Activated CD4-positive, alpha-beta T cell treated with anti-CD3 and anti-CD28 coated beads, Interleukin-2, amount 10 ng/mL, durations not matched to agents 7 days and 5 days (primary cell): ENCODE measurements around the gene NDUFAF8. TPM values are rescaled to one million over a fixed set of nuclear protein-coding genes. Genes with fewer than 3 reads are reported as not detected.

Experiments
- CTCF ChIA-PET: fragments of 350-600 bp; sonication (Branson Sonifier 250); formaldehyde crosslinking; loops from one replicate; lab custom pipeline; 2021; ENCODE audit warnings: antibody characterized with exemption; lab: Charles Lee
- POLR2A ChIA-PET: fragments of 350-600 bp; sonication (Branson Sonifier 250); formaldehyde crosslinking; loops from one replicate; lab custom pipeline; 2021; ENCODE audit warnings: antibody characterized with exemption; lab: Charles Lee
- DNase-seq: peaks from one replicate; pipeline ENCODE4 v3.0.0-alpha.2; 2020
- H3K27ac Mint-ChIP-seq: one replicate; pipeline ENCODE4 v1.8.0; 2021; ENCODE audit warnings: mild to moderate bottlenecking, moderate library complexity, mixed read lengths
- H3K27me3 Mint-ChIP-seq: one replicate; pipeline ENCODE4 v1.8.0; 2021; ENCODE audit warnings: mixed read lengths
- H3K36me3 Mint-ChIP-seq: one replicate; pipeline ENCODE4 v1.8.0; 2021; ENCODE audit warnings: low read depth, mixed read lengths
- H3K4me1 Mint-ChIP-seq: one replicate; pipeline ENCODE4 v1.8.0; 2021; ENCODE audit warnings: mixed read lengths
- H3K4me3 Mint-ChIP-seq: one replicate; pipeline ENCODE4 v1.8.0; 2021; ENCODE audit warnings: mild to moderate bottlenecking, moderate library complexity, mixed read lengths
- H3K9me3 Mint-ChIP-seq: one replicate; pipeline ENCODE4 v1.8.0; 2021; ENCODE audit warnings: mixed read lengths
- total RNA-seq, 2 experiments: library from RNA; stranded (reverse); gene quantifications; one replicate each; pipeline ENCODE4 v1.2.3, GENCODE V29; 2021

Gene NDUFAF8
- total RNA-seq, 2 experiments from 2014 or later: 30.7 to 39.0 TPM

GRCh38 chr17:81239714-81240555 lies 817 bp downstream of the NDUFAF8 start:
- POLR2A ChIA-PET: no interaction called here
- DNase-seq: peak; percentile 48
- CTCF ChIA-PET: interaction anchor here (0.7 to 2.3 kb wide), 7 partner anchors 8 to 245 kb away, joined by 3 to 6 read pairs (median 4); partner anchors contain the start of gene CEP131
- H3K9me3 Mint-ChIP-seq: no peaks in the 10 kb centered on the region
- no peaks in the 10 kb centered on the region for H3K27me3 Mint-ChIP-seq
- peaks cover 36% of the 10 kb centered on the region for H3K4me1 Mint-ChIP-seq
- peaks cover 17% of the 10 kb centered on the region for H3K36me3 Mint-ChIP-seq
- peak overlapping the region; percentile 97 for H3K27ac Mint-ChIP-seq
- peak overlapping the region; percentile 97 for H3K4me3 Mint-ChIP-seq

- Mint-ChIP-seq H3K4me3 (peak overlapping the region; percentile 97), H3K27ac (peak overlapping the region; percentile 97), H3K27me3 (no peaks in the 10 kb centered on the region), H3K9me3 (no peaks in the 10 kb centered on the region), H3K4me1 (peaks cover 36% of the 10 kb centered on the region), H3K36me3 (peaks cover 17% of the 10 kb centered on the region)
- ChIA-PET CTCF (interaction anchor here (0.6 to 1.4 kb wide), 3 partner anchors 20 to 221 kb away, joined by 3 read pairs; no protein-coding TSS in a partner anchor), POLR2A (no interaction called here)
- no peak for DNase-seq
These were observed 1.6 kb downstream of the NDUFAF8 start for GRCh38 chr17:81240761-81241160.

GRCh38 chr17:81241203-81241602 lies 2.1 kb downstream of the NDUFAF8 start:
- Mint-ChIP-seq H3K4me1 (peaks cover 35% of the 10 kb centered on the region), H3K9me3 (no peaks in the 10 kb centered on the region), H3K27me3 (no peaks in the 10 kb centered on the region), H3K36me3 (peaks cover 17% of the 10 kb centered on the region), H3K4me3 (peak overlapping the region; percentile 97), H3K27ac (peak overlapping the region; percentile 69)
- POLR2A ChIA-PET: no interaction called here
- DNase-seq: no peak
- CTCF ChIA-PET: interaction anchor here (0.6 to 1.4 kb wide), 2 partner anchors 20 to 31 kb away, joined by 3 read pairs; no protein-coding TSS in a partner anchor

- DNase-seq: peak; percentile 58
- H3K27me3 Mint-ChIP-seq: no peaks in the 10 kb centered on the region
- CTCF ChIA-PET: interaction anchor here (0.8 to 1.4 kb wide), 2 partner anchors 19 to 243 kb away, joined by 3 read pairs; no protein-coding TSS in a partner anchor
- H3K4me3 Mint-ChIP-seq: peak overlapping the region; percentile 27
- H3K9me3 Mint-ChIP-seq: no peaks in the 10 kb centered on the region
- H3K36me3 Mint-ChIP-seq: peaks cover 17% of the 10 kb centered on the region
- peaks cover 34% of the 10 kb centered on the region for H3K4me1 Mint-ChIP-seq
- POLR2A ChIA-PET: no interaction called here
- peak overlapping the region; percentile 62 for H3K27ac Mint-ChIP-seq
These were observed 2.7 kb downstream of the NDUFAF8 start for GRCh38 chr17:81241648-81242420.

GRCh38 chr17:81242421-81243332 lies 3.6 kb downstream of the NDUFAF8 start:
- ChIA-PET POLR2A (no interaction called here), CTCF (interaction anchor here (0.8 kb wide), 1 partner anchor 242 kb away, joined by 3 read pairs; no protein-coding TSS in a partner anchor)
- H3K27ac Mint-ChIP-seq: peak overlapping the region; percentile 62
- no peaks in the 10 kb centered on the region for H3K27me3 Mint-ChIP-seq
- no peaks in the 10 kb centered on the region for H3K9me3 Mint-ChIP-seq
- peaks cover 17% of the 10 kb centered on the region for H3K36me3 Mint-ChIP-seq
- DNase-seq: no peak
- H3K4me3 Mint-ChIP-seq: peak overlapping the region; percentile 27
- H3K4me1 Mint-ChIP-seq: peaks cover 28% of the 10 kb centered on the region

- CTCF ChIA-PET: no interaction called here
- POLR2A ChIA-PET: no interaction called here
- Mint-ChIP-seq H3K9me3 (no peaks in the 10 kb centered on the region), H3K27ac (no peak overlapping the region), H3K27me3 (no peaks in the 10 kb centered on the region), H3K36me3 (peaks cover 17% of the 10 kb centered on the region), H3K4me1 (peaks cover 23% of the 10 kb centered on the region), H3K4me3 (no peak overlapping the region)
- DNase-seq: no peak
These were observed 4.2 kb downstream of the NDUFAF8 start for GRCh38 chr17:81243333-81243664.

GRCh38 chr17:81244358-81245023 lies 5.4 kb downstream of the NDUFAF8 start:
- CTCF ChIA-PET: no interaction called here
- POLR2A ChIA-PET: no interaction called here
- H3K27me3 Mint-ChIP-seq: no peaks in the 10 kb centered on the region
- no peak for DNase-seq
- H3K4me1 Mint-ChIP-seq: peaks cover 23% of the 10 kb centered on the region
- H3K4me3 Mint-ChIP-seq: no peak overlapping the region
- H3K9me3 Mint-ChIP-seq: no peaks in the 10 kb centered on the region
- no peak overlapping the region for H3K27ac Mint-ChIP-seq
- H3K36me3 Mint-ChIP-seq: peaks cover 17% of the 10 kb centered on the region

- H3K36me3 Mint-ChIP-seq: peaks cover 15% of the 10 kb centered on the region
- no peak overlapping the region for H3K27ac Mint-ChIP-seq
- ChIA-PET CTCF (interaction anchor here (1.2 kb wide), 1 partner anchor 78 kb away, joined by 3 read pairs; no protein-coding TSS in a partner anchor), POLR2A (no interaction called here)
- peaks cover 21% of the 10 kb centered on the region for H3K4me1 Mint-ChIP-seq
- DNase-seq: no peak
- no peaks in the 10 kb centered on the region for H3K27me3 Mint-ChIP-seq
- no peaks in the 10 kb centered on the region for H3K9me3 Mint-ChIP-seq
- no peak overlapping the region for H3K4me3 Mint-ChIP-seq
These were observed 6.0 kb downstream of the NDUFAF8 start for GRCh38 chr17:81245024-81245664.

GRCh38 chr17:81245665-81246342 lies 6.7 kb downstream of the NDUFAF8 start:
- POLR2A ChIA-PET: no interaction called here
- CTCF ChIA-PET: interaction anchor here (1.2 kb wide), 1 partner anchor 77 kb away, joined by 3 read pairs; no protein-coding TSS in a partner anchor
- Mint-ChIP-seq H3K27me3 (no peaks in the 10 kb centered on the region), H3K27ac (no peak overlapping the region), H3K36me3 (peaks cover 13% of the 10 kb centered on the region), H3K4me3 (no peak overlapping the region), H3K4me1 (peaks cover 18% of the 10 kb centered on the region), H3K9me3 (no peaks in the 10 kb centered on the region)
- DNase-seq: no peak

GRCh38 chr17:81246343-81246670 lies 7.2 kb downstream of the NDUFAF8 start:
- Mint-ChIP-seq H3K36me3 (peaks cover 8% of the 10 kb centered on the region), H3K9me3 (no peaks in the 10 kb centered on the region), H3K27me3 (no peaks in the 10 kb centered on the region), H3K4me1 (peaks cover 13% of the 10 kb centered on the region), H3K4me3 (no peak overlapping the region), H3K27ac (no peak overlapping the region)
- ChIA-PET CTCF (interaction anchor here (1.2 kb wide), 1 partner anchor 77 kb away, joined by 3 read pairs; no protein-coding TSS in a partner anchor), POLR2A (no interaction called here)
- no peak for DNase-seq
